Measurements from ENCODE around the gene SERPINA5.

SERPINA5 gene, protein sequence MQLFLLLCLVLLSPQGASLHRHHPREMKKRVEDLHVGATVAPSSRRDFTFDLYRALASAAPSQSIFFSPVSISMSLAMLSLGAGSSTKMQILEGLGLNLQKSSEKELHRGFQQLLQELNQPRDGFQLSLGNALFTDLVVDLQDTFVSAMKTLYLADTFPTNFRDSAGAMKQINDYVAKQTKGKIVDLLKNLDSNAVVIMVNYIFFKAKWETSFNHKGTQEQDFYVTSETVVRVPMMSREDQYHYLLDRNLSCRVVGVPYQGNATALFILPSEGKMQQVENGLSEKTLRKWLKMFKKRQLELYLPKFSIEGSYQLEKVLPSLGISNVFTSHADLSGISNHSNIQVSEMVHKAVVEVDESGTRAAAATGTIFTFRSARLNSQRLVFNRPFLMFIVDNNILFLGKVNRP

DNA sequence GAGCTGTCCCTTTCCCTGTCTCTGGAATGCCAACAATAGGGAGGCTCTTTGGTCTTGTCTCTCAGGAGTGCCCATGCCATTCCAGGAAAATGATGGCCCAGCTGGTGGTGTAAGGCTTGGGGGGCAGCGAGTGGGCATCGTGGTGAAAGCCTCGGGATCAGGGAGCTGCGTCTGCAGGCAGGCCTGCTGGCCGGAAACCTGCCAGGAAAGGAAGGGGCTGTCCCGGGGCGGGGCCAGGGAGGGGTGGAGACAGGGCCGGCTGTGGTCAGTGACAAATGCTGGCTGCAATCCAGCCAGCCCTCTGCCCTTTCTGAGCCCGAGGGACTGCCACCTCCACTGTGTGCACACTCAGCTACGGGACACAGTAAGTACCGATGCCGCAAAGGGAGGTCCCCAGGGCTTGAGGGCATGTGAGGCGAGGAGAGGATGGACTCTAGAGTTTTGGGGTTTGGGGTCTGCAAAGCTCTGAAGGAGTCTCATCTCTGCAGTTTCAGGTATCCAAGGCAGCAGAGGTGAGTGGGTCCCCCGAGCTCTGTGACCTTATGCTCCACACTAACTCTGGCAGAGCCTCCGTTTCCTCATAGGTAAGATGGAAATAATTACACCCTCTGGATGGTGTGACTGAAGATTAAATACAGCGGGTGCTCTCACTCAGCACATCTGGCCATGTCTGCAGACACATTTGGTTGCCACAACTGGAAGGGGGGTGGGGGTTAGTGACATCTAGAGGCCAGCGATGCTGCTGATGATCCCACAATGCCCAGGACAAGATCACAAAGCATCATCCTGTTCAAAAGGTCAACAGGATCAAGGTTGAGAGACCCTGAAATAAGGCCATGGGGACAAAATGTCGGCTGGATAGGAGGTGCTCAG is at the start of gene SERPINA5:
Gene SERPINA5, plus strand, starts transcription at position 300 of the 873 bp plus-strand sequence. CDS start 5,937 bp downstream, outside the sequence.
- DNase-seq (ENCODE audit: low read depth), result peak; percentile 52

DNA sequence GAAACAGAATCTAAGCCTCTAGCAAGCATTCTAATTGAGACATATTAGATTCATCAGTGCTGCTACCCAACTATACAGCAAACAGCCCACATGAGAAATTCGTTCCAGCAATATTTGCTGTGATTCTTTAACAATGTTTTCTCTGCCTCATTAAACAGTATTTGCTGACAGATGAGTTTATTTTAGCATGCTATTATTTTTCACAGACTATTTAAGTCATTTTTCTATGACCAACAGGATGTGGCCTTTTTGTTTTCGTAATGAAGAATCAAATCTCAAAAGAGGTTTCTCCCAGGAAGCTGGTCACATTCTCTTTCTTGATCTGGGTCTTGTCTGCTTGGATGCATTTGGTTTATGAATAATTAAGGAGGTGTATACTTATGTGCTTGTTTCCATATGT is 48.8 kb upstream of the SERPINA5 start:
- DNase-seq (ENCODE audit: low read depth), result peak; percentile 28

DNA sequence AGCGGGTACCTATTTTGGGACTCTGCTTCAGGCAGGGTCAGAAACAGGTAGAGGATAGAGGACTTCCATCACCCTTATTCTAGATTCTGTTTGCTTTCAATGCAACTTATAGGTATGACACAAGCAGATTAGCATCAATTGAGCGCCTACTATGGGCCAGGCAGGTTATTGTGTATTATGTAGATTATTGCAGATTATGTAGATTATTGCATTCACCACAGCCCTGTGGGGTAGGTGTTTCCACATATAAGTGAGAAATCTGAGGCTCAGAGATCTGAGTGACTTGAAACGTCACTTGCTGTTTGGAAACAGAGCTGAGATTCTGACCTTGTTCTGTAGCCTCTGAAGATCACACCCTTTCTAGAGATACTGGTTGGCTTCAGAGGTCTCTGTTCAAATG is 45.7 kb upstream of the SERPINA5 start:
- DNase-seq (ENCODE audit: low read depth), result no peak

DNA sequence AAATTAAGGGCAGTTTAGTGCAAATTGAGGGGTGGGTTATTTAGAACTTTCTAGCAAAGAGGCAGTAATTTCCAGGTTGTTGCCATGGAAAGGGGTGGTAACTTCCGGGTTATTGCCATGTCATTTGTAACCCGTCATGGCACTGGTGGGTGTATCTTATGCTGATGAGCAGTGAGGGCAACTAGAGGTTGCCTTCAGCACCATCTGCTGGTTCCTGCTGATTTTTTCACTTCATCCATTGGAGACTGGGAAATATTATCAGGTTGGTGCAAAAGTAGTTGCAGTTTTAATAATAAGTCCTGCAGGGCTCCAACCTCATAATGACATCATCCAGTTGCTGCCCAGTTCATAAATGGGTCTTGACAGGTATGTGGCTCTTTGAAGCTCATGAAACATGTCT is 44.4 kb upstream of the SERPINA5 start:
- DNase-seq (ENCODE audit: low read depth), result peak; percentile 38

DNA sequence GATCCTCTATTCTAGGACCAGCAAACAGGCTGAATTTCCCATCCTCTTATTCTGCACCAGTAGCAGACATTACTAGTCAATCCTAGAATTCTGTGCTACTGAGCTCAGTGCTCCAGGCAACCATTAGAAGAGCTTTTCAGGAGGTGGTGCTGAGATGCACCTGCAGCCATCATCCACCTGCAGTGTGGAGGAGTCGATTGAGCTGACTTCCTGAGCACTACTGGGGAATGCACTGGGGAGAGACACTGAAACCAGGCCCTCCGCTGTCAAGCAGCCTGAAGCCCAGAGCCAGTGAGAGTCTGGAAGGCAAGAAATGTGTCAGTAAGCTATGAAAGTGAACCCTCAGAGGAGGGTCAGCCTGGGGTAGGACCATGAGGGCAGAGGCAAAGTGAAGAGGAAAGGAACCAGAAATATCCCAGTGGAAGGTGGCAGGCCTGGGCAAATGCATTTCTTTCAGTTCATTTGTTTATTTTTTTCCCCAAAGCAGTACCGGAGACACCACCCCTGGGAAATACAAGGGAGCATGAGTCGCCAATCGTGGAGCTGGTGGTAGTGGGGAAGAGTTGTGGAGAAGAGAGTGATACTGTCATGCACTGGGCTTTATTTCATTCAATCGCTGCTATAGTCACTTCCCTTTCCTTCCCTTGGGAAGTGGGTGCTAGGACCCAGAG is 43.0 kb upstream of the SERPINA5 start:
- no peak for DNase-seq (ENCODE audit: low read depth)

DNA sequence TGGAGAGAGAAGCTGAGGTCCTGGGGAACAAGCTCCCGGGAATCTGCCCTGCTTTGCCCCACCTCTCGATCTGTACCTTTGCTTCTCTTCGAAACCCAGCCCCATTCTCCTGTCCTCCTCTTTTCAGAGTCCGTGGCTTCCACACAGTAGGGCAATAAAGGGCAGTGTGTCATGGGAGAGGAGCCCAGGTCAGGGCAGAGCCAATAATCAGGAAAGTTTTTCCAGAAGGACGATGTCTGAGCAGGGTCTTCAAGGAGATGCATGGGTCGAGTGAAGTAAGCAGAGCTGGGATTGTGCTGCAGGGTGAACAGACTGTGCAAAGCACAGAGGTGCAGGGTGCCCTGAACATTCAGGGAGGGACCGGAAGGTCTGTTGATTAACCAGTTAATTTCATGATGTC is 42.0 kb upstream of the SERPINA5 start:
- DNase-seq (ENCODE audit: low read depth), result no peak

DNA sequence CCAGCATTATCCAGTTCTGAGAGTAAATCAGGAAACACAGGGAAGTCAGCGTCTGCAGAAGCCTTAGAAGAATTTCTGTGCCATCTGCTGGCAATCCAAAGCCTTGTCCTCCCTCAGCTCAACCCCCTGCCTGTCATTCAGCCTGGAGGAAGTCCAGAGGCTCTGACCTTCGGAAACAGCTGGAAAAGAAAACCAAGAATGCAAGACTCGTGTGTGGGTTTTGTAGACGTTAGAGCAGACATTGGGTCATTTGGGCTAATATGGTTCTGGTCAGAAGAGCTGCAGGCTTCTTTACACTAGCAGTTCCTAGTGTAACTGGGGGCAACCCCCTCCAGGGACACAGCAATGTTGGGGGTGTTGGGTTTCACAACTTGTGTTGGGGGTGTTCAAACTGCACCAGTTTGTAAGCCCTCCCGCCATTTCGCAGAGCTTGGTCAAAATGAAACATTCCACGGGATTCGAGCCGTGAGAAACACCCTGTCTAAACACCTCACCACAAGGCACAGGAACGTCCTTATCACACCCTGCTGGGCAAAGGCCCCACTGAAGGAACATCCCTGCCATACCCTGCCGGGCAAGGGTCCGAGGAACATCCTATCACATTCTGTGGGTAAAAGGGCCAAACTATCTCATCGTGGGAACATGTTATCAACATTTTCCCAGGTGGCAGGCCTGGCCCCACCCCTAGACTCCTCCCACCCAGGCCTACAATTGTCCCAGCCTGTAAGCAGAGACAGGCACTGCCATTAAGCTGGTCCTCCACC is 41.0 kb upstream of the SERPINA5 start:
- DNase-seq (ENCODE audit: low read depth), result peak; percentile 19

DNA sequence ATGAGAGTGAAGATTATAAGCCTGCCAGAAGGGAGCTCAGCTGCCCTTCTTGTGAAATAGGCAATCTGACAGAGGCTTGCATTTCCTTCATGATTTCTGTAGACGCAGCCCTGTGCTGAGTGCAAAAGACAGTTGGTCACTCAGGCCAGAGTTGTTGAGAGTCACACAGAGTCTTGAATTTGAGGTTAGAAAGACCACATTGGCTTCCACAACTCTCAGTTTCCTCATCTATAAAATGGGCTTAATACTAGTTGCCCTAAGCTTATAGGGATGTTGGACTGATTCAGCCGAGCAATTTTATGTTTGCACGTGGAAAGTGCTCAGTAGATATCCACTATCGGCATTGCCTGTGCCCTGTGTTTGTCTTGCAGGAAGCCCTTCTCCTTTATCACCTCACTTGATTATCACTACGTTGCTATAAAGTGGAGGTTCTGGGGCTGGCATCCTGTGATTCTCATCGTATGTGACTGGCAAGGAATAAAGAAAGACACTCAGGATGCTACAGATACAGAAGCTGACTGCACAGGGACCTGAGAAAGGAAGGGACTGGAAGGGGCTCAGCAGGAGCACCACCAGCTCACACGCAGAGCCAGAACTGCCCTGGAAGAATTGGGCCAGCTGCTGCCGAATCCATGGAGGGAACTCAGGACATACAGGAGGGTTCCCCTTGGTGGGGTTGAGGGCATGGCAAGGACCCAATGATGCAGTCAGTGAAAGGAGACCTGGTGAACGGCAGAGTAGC is 39.8 kb upstream of the SERPINA5 start:
- DNase-seq (ENCODE audit: low read depth), result no peak

DNA sequence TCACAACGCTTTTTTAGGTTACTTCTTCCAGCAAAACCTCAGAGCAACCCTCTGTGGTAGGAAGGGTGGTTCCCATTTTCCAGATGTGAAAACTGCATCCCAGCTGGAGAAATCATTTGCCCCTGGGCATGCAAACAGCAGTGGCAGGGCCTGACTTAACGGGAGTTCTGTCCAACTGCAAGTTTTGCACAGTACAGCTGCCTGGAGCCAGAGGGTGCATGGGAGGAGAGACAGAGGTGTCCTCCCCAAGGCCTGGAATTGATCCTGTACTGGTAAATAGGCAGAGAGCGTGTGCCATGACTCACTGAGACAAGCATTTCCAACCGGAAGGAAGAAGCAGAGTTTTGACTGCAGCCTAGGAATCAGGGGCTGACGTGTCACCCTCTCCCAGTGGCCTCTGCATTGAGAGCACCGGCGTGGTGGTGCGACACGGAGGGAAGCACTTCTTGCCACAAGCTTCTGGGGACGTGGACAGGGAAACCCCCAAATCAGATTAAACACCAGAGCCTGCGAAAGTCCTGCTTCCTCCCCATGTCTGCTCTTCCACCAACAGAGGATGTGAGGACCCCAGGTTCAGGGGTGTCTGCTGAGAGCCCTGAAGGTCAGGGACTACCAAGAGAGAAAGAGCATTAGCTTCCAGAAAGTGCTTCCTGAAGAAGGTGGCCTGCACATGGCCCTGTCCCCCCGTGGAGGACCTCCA is 39.0 kb upstream of the SERPINA5 start:
- peak; percentile 64 for DNase-seq (ENCODE audit: low read depth)

DNA sequence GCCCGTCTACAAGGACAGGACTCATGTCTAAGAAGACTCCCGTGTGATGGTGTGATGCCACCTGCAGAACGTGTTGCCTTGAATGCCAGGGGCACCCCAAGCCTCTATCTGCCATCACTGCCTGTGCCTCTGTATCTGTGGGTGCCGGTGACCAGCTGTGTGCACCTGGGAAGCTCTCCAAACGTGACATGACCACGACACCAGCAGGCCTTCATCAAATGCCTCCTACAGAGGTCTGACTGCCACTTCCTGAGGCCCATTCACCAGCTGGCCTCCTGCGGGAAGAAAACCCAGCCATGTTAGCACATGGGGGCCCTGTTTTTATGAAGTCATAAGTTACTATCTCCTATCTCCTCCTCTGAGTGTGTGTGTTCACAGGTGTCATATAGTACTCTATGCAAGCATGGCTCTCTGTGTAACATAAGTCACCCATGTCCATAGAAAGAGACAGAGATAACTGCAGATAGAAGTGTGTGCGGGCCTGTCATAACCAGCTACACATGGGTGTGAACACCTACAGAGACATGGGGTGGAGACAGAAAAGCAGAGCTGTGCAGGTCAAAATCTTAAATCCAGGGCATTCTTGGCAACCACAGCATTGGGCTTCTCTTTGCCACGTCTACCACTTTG is 38.3 kb upstream of the SERPINA5 start:
- no peak for DNase-seq (ENCODE audit: low read depth)

DNA sequence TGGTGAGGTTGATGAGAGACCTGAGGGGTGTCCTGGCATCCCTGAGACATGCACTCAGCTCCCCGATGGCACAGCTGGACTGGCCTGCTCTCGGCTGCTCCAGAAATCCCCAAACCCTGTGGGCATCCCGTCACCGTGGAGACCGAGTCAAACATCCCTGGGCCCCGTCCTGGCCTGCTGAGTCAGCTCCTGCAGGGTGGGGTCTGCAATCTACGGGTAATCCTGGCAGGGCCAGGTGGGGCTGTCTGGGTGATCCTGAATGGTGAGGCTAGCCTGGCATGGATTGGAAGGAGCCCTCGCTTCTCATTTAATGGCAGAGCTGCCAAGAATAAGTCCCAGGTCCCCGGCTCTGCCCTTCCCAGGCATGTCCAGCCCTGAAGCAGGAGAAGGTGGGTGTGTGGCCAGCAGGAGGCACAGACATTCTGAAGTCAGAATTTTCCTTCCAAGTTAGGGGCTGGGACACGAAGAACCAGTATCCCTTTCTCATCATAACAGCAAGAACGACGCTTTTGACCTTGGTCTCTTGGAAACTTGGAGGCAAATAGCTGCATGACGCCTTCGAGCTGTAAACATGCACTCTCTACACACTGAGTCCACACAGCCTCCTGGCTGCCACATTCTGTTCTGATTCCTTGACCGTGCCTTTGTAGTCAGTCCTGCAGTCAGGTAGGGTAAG is 37.6 kb upstream of the SERPINA5 start:
- no peak for DNase-seq (ENCODE audit: low read depth)

DNA sequence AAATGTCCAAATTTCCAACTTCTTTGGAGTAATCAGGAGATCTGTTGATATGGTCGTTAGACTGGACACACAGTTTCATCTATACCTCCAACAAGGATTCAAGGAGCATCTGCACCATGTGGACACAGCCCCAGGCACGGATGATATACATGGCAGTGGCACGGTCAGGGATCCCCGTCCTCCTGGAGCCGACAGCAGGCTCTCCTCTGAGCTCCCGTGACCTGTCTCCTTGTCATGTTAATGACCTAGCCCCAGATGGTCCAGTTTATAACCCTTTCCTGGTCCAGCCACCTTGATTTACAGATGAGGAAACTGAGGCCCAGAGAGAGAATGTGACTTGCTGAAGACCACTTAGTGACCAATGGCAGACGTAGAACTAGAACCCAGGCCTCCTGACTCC is 36.5 kb upstream of the SERPINA5 start:
- no peak for DNase-seq (ENCODE audit: low read depth)

DNA sequence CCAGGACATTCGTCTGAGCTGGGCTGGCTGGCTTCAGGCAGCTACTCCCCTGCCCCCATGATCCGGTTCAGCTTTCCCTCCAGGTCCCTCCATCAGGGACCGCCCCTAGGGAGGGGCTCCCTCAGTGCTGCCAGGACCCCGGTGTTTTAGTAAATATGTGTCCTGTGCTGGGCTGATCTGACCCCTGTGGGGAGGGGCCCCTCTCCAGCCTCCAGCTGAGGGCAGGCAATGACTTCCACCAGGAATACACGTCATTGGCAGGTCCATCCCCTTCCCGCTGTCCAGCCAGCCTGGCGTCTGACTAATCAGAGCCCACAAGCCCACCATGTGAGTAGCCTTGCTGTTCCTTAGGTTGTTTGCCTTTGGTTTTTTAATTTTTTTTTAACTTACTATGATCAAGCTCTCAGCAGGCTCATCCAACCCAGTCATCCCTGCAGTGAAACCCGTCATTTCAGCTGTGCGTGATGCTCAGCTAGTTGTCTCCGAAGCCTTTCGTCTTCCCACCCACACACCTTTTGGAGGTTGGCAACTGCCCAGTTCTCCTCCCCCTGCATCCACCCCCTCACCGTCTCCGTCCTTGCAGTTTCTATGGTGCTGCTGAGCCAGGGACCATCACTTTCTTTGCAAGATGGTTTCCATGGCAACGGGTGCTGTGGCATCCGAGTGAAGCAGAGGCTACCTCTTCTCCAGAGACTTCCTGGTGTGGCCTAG is 35.9 kb upstream of the SERPINA5 start:
- no peak for DNase-seq (ENCODE audit: low read depth)

DNA sequence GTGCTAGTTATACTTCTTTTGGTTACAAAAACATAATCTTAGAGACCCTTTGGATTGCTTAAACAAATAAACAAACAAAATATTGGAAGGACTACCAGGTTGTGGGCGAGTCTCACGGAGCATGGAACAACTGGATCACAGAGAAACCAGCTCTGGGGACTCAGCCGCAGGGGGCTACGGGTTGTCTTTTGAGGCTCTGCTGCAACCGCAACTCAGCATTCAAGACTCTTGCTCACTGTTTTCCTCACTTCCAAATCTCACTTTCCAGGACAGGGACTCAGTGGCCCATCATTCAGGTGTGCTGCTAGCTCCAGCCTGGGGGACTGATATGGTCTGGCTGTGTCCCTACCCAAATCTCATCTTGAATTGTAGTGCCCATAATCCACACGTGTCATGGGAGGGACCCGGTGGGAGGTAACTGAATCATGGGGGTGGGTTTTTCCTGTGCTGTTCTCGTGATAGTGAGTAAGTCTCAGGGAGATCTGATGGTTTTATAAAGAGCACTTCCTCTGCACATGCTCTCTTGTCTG is 34.0 kb upstream of the SERPINA5 start:
- DNase-seq (ENCODE audit: low read depth), result no peak

DNA sequence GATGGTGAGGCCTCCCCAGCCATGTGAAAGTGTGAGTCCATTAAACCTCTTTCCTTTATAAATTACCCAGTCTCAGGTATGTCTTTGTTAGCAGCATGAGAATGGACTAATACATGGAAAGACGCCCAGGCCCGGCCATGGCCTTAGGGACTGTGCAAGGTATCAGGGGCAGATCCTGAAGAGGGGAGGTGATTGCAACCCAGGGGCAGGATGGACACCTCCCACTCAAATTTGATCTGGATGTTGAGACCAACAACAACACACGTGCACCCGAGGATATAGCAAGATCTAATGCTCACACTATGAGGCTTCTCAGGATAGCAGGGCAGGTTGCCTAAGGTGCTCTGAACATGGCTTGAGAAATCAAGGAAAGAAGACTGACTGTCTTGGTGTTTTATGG is 33.5 kb upstream of the SERPINA5 start:
- no peak for DNase-seq (ENCODE audit: low read depth)

DNA sequence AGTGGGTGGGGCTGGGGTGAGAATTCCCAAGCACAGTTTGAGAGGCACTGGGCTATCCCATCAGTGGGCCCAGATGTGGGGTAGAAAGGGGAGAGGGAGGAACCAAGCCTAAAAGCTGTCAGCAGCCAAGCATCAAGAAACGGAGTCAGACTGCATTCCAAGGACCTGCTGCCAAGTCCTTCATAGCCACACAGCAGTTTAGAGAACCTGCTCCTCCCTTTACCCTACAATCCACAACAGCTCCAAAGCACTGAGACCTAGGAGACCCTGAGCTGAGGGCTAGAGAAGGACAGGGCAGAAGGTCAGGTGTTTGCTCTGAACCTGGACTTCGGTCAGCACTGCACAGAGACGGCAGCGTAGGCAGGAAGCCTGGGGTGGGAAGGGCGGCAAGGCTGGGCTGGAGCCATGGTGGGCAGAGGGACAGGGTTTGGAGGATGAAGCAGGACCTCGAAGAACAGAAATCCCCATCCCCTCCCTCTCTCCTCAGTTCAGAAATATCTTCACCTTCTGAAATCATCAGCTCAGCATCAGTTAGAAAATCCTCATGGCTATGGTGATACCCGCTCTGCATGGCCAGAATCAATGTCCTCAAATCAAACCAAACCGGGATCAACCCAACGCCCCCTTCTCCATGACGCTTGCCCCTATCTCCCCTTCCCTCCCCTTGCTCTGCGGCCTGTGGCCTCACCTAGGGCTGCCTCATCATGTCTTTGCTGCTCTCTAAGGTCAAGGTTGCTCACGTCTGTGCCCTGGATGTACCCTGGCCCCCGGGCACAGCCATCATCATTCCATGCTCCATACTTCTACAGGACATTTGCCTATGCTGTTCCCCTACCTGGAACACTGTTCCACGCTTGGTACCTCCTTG is 32.9 kb upstream of the SERPINA5 start:
- no peak for DNase-seq (ENCODE audit: low read depth)
